Neutrophil (primary cell): ENCODE results near the gene CUBN.

ENCODE experiments used
- H3K27ac ChIP-seq: fragments of 200-600 bp; sonication (generic); 2 replicates; pipeline ENCODE4 v1.5.1; 2016; ENCODE audit warnings: mild to moderate bottlenecking, moderate library complexity
- H3K27me3 ChIP-seq: fragments of 200-600 bp; sonication (generic); 2 replicates; pipeline ENCODE4 v1.6.0; 2016; ENCODE audit warnings: mild to moderate bottlenecking
- H3K36me3 ChIP-seq: fragments of 200-600 bp; sonication (generic); 2 replicates; pipeline ENCODE4 v1.5.1; 2017
- H3K4me1 ChIP-seq, 2 experiments: fragments of 200-600 bp in 1 of 2; sonication (generic) in 1 of 2; 1 replicate in 1 of 2; 2 replicates in 1 of 2; pipeline versions ENCODE4 v1.5.1 to v1.6.1; 2013 to 2016; ENCODE audit warnings: low read depth in 1 of 2, low read length in 1 of 2, mild to moderate bottlenecking in 1 of 2, moderate library complexity in 1 of 2; ENCODE audit not compliant: control insufficient read depth in 1 of 2, insufficient read depth in 1 of 2
- H3K4me3 ChIP-seq, 2 experiments: fragments of 200-600 bp in 1 of 2; sonication (generic) in 1 of 2; 1 replicate in 1 of 2; 2 replicates in 1 of 2; pipeline ENCODE4 v1.5.1; 2013 to 2016; ENCODE audit warnings: low read depth in 1 of 2, low read length in 1 of 2, mild to moderate bottlenecking in 1 of 2, moderate library complexity in 1 of 2
- H3K9me3 ChIP-seq: fragments of 200-600 bp; sonication (generic); 2 replicates; pipeline ENCODE4 v1.5.1; 2016
- TF ChIP-seq, protein P1 (sequence below): fragments of 200-600 bp; sonication (generic); IDR thresholded peaks from 2 replicates; pipeline ENCODE4 v1.5.1; 2016; ENCODE audit warnings: antibody characterized with exemption

CUBN gene

GRCh38 chr10:17174626-17175025 is 45.0 kb upstream of the CUBN start:
- no peak overlapping the region for H3K4me3 ChIP-seq
- H3K9me3 ChIP-seq, result no peaks in the 10 kb centered on the region
- H3K27ac ChIP-seq, result no peak overlapping the region
- no peaks in the 10 kb centered on the region for H3K36me3 ChIP-seq
- TF ChIP-seq, protein P1, sequence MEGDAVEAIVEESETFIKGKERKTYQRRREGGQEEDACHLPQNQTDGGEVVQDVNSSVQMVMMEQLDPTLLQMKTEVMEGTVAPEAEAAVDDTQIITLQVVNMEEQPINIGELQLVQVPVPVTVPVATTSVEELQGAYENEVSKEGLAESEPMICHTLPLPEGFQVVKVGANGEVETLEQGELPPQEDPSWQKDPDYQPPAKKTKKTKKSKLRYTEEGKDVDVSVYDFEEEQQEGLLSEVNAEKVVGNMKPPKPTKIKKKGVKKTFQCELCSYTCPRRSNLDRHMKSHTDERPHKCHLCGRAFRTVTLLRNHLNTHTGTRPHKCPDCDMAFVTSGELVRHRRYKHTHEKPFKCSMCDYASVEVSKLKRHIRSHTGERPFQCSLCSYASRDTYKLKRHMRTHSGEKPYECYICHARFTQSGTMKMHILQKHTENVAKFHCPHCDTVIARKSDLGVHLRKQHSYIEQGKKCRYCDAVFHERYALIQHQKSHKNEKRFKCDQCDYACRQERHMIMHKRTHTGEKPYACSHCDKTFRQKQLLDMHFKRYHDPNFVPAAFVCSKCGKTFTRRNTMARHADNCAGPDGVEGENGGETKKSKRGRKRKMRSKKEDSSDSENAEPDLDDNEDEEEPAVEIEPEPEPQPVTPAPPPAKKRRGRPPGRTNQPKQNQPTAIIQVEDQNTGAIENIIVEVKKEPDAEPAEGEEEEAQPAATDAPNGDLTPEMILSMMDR, result no peak
- H3K4me1 ChIP-seq, result peaks cover 0 to 15% of the 10 kb centered on the region in 2 experiments
- H3K27me3 ChIP-seq, result no peaks in the 10 kb centered on the region

DNA sequence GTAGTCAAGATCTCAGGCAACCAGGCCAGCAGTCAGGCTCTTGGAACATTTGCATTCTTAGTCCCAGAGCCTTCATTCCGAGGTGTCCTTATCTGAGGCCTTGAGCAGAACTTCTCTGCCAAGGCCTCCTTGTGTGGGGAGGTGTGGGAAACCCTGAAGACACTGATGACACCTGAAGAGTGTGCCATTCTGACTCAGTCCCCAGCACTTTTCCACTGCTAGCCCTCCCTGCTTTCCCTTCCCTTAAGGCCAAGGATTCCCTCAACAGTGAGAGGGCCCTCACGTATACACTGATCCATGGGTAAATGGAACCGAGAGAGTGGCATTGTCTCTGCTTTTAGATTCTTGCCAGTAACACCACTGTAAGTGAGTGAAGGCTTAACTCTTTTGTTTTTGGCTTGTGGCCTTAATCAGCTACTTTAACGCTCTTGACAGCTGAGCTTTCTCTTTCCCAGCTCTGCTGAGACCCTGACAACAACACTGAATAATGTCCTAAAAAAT is 41.6 kb upstream of the CUBN start:
- peaks cover 0 to 13% of the 10 kb centered on the region in 2 experiments for H3K4me1 ChIP-seq
- TF ChIP-seq, protein P1, result no peak
- no peak overlapping the region for H3K4me3 ChIP-seq
- H3K27me3 ChIP-seq, result no peaks in the 10 kb centered on the region
- H3K36me3 ChIP-seq, result no peaks in the 10 kb centered on the region
- H3K27ac ChIP-seq, result no peak overlapping the region
- H3K9me3 ChIP-seq, result no peaks in the 10 kb centered on the region

GRCh38 chr10:17169803-17170202 is 40.2 kb upstream of the CUBN start:
- no peak overlapping the region for H3K4me3 ChIP-seq
- TF ChIP-seq, protein P1, result no peak
- no peaks in the 10 kb centered on the region for H3K4me1 ChIP-seq
- no peak overlapping the region for H3K27ac ChIP-seq
- H3K36me3 ChIP-seq, result no peaks in the 10 kb centered on the region
- H3K9me3 ChIP-seq, result no peaks in the 10 kb centered on the region
- no peaks in the 10 kb centered on the region for H3K27me3 ChIP-seq

DNA sequence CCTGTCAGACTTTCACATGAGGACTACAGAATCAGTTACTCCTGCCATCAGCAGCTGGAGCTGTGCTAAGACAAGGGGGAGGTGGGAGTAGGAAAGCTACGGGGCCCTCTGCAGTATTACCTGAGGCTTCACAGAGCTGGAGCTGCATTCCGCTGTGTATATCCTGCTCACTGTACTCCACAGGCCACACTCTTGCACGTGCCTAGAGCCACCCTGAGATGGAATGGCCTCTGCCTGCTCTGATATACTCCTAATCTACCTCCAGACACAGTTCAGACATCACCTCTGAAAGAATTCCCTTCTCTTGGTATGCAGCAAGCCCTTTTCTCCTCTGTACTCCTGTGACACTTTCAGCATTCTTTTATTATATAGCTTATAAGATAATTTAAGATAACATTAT is 37.1 kb upstream of the CUBN start:
- H3K36me3 ChIP-seq, result no peaks in the 10 kb centered on the region
- H3K27ac ChIP-seq, result no peak overlapping the region
- H3K27me3 ChIP-seq, result no peaks in the 10 kb centered on the region
- no peak overlapping the region for H3K4me3 ChIP-seq
- no peaks in the 10 kb centered on the region for H3K9me3 ChIP-seq
- TF ChIP-seq, protein P1, result no peak
- H3K4me1 ChIP-seq, result no peaks in the 10 kb centered on the region

GRCh38 chr10:17162828-17163227 is 33.2 kb upstream of the CUBN start:
- TF ChIP-seq, protein P1, result no peak
- Histone ChIP-seq H3K36me3 (no peaks in the 10 kb centered on the region), H3K27me3 (no peaks in the 10 kb centered on the region), H3K4me3 (no peak overlapping the region), H3K4me1 (no peaks in the 10 kb centered on the region), H3K27ac (no peak overlapping the region), H3K9me3 (no peaks in the 10 kb centered on the region)

DNA sequence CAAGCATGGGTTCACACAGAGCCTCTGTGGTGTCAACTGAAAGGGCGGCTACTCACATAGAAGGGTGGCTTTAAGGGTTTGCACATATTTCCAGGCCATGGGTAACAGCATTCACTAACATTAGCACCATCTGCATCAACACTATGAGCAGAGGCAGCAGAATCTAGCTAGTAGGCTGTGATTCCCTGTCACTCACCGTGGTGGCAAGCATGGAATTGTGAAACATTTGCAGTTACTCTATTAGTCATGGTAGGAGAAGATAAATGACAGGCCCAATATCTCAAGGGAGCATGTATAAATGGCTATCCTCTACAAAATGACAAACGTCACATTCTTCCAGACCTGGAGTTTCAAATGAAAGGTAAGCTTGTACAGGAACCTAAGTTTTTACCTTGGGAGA is 32.2 kb upstream of the CUBN start:
- Histone ChIP-seq H3K4me1 (no peaks in the 10 kb centered on the region), H3K4me3 (no peak overlapping the region), H3K27ac (no peak overlapping the region), H3K36me3 (no peaks in the 10 kb centered on the region), H3K9me3 (no peaks in the 10 kb centered on the region), H3K27me3 (no peaks in the 10 kb centered on the region)
- TF ChIP-seq, protein P1, result no peak
